GM19239 (cell line): ENCODE data around the gene CLSTN2.

Source experiments
- DNase-seq: peaks from one replicate; pipeline ENCODE4 v3.0.0; 2011; ENCODE audit warnings: low spot score; ENCODE audit not compliant: insufficient read length
- FAIRE-seq: peaks from 2 replicates; lab custom pipeline; 2011; peaks lifted over from hg19 to GRCh38; lab: Jason Lieb, UNC

Gene CLSTN2

GRCh38 chr3:140088058-140088457, 153.1 kb downstream of the CLSTN2 start:
- no peak for FAIRE-seq
- no peak for DNase-seq

- DNase-seq, result no peak
- FAIRE-seq, result no peak
Measured at GRCh38 chr3:140088513-140088912, 153.5 kb downstream of the CLSTN2 start.

GRCh38 chr3:140089403-140090072, 154.6 kb downstream of the CLSTN2 start:
- FAIRE-seq, result no peak
- no peak for DNase-seq

GRCh38 chr3:140091143-140091542, 156.2 kb downstream of the CLSTN2 start:
- FAIRE-seq (no peak), DNase-seq (no peak)

GRCh38 chr3:140092848-140093536, 158.0 kb downstream of the CLSTN2 start:
- no peak for DNase-seq
- FAIRE-seq, result no peak

- no peak for DNase-seq
- no peak for FAIRE-seq
Measured at GRCh38 chr3:140093742-140094141, 158.8 kb downstream of the CLSTN2 start.

GRCh38 chr3:140094487-140094886, 159.5 kb downstream of the CLSTN2 start:
- FAIRE-seq (no peak), DNase-seq (no peak)

GRCh38 chr3:140096037-140096436, 161.1 kb downstream of the CLSTN2 start:
- DNase-seq (no peak), FAIRE-seq (no peak)

- no peak for DNase-seq
- FAIRE-seq, result no peak
Measured at GRCh38 chr3:140097874-140098635, 163.1 kb downstream of the CLSTN2 start.

- DNase-seq (no peak), FAIRE-seq (no peak)
Measured at GRCh38 chr3:140100479-140100878, 165.5 kb downstream of the CLSTN2 start.

GRCh38 chr3:140103166-140103565, 168.2 kb downstream of the CLSTN2 start:
- no peak for FAIRE-seq

GRCh38 chr3:140103986-140104645, 169.1 kb downstream of the CLSTN2 start:
- no peak for FAIRE-seq

More at GRCh38 chr3:140103166-140103565, 168.2 kb downstream of the CLSTN2 start:
- no peak for DNase-seq

GRCh38 chr3:140113996-140114788, 179.2 kb downstream of the CLSTN2 start:
- DNase-seq (no peak), FAIRE-seq (no peak)

More at GRCh38 chr3:140103986-140104645, 169.1 kb downstream of the CLSTN2 start:
- DNase-seq, result no peak

GRCh38 chr3:140114789-140115080, 179.8 kb downstream of the CLSTN2 start:
- FAIRE-seq (no peak), DNase-seq (no peak)

- DNase-seq, result no peak
- no peak for FAIRE-seq
Measured at GRCh38 chr3:140117096-140117526, 182.1 kb downstream of the CLSTN2 start.

GRCh38 chr3:140122183-140122582, 187.2 kb downstream of the CLSTN2 start:
- no peak for FAIRE-seq
- no peak for DNase-seq

- FAIRE-seq, result no peak
Measured at GRCh38 chr3:140128217-140128616, 193.2 kb downstream of the CLSTN2 start.

GRCh38 chr3:140128631-140129030, 193.6 kb downstream of the CLSTN2 start:
- FAIRE-seq (peak; percentile 85), DNase-seq (no peak)

More at GRCh38 chr3:140128217-140128616, 193.2 kb downstream of the CLSTN2 start:
- DNase-seq, result no peak

- FAIRE-seq, result no peak
- DNase-seq, result no peak
Measured at GRCh38 chr3:140129768-140130284, 194.8 kb downstream of the CLSTN2 start.

- FAIRE-seq (no peak), DNase-seq (no peak)
Measured at GRCh38 chr3:140131895-140132294, 196.9 kb downstream of the CLSTN2 start.
